MM.1S (cell line): Measurements from ENCODE around the gene RCSD1.

Experiments used
- DNase-seq: peaks from one replicate; pipeline ENCODE4 v3.0.0-alpha.2; 2015
- H2AFZ ChIP-seq: fragments of 300-600 bp; sonication (generic); 2 replicates; pipeline ENCODE4 v1.6.0; 2016; ENCODE audit warnings: antibody characterized with exemption, low read length
- H3F3A ChIP-seq: fragments of 300-600 bp; sonication (generic); 2 replicates; pipeline ENCODE4 v1.6.1; 2016; ENCODE audit warnings: mild to moderate bottlenecking, antibody characterized with exemption, low read length, moderate library complexity, mixed read lengths; ENCODE audit not compliant: insufficient read depth
- H3K27ac ChIP-seq: fragments of 300-600 bp; sonication (generic); 2 replicates; pipeline ENCODE4 v1.5.1; 2016; ENCODE audit warnings: mild to moderate bottlenecking, low read length
- H3K27me3 ChIP-seq: fragments of 300-600 bp; sonication (generic); replicated peaks from 2 replicates; pipeline ENCODE4 v1.6.0; 2016; ENCODE audit warnings: low read length; ENCODE audit not compliant: insufficient read depth
- H3K36me3 ChIP-seq: fragments of 300-600 bp; sonication (generic); replicated peaks from 2 replicates; pipeline ENCODE4 v1.6.1; 2016; ENCODE audit warnings: mild to moderate bottlenecking, low read length, mixed read lengths; ENCODE audit not compliant: insufficient read depth
- H3K4me1 ChIP-seq: fragments of 300-600 bp; sonication (generic); 2 replicates; pipeline ENCODE4 v1.6.1; 2016; ENCODE audit warnings: low read length, mixed read lengths
- H3K4me2 ChIP-seq: fragments of 300-600 bp; sonication (generic); 2 replicates; pipeline ENCODE4 v1.6.0; 2016; ENCODE audit warnings: low read depth, low read length
- H3K4me3 ChIP-seq: fragments of 300-600 bp; sonication (generic); 2 replicates; pipeline ENCODE4 v1.5.1; 2016; ENCODE audit warnings: low read length, mixed read lengths
- H3K79me2 ChIP-seq: fragments of 300-600 bp; sonication (generic); 2 replicates; pipeline ENCODE4 v1.6.1; 2016; ENCODE audit warnings: mixed run types, low read length, mixed read lengths
- H3K9ac ChIP-seq: fragments of 300-600 bp; sonication (generic); 2 replicates; pipeline ENCODE4 v1.6.1; 2016; ENCODE audit warnings: low read length, mixed read lengths
- H3K9me2 ChIP-seq: fragments of 300-600 bp; sonication (generic); replicated peaks from 2 replicates; pipeline ENCODE4 v1.6.1; 2016; ENCODE audit warnings: mild to moderate bottlenecking, low read length, mixed read lengths; ENCODE audit not compliant: insufficient read depth
- H3K9me3 ChIP-seq: fragments of 300-600 bp; sonication (generic); replicated peaks from 2 replicates; pipeline ENCODE4 v1.6.1; 2016; ENCODE audit warnings: mild to moderate bottlenecking, low read length, mixed read lengths; ENCODE audit not compliant: insufficient read depth
- H4K20me1 ChIP-seq: fragments of 300-600 bp; sonication (generic); 2 replicates; pipeline ENCODE4 v1.6.1; 2016; ENCODE audit warnings: mild to moderate bottlenecking, low read length, moderate library complexity, mixed read lengths; ENCODE audit not compliant: insufficient read depth
- EZH2 ChIP-seq: fragments of 300-600 bp; sonication (generic); optimal IDR thresholded peaks from 2 replicates; pipeline ENCODE3; 2017; ENCODE audit warnings: low read depth, mild to moderate bottlenecking, antibody characterized with exemption, low read length, mixed read lengths
- EZH2phosphoT487 ChIP-seq: fragments of 300-600 bp; sonication (generic); IDR thresholded peaks from 2 replicates; pipeline ENCODE4 v1.6.1; 2018; ENCODE audit warnings: antibody characterized with exemption, low read length
- TF ChIP-seq, protein P1 (sequence below): fragments of 300-600 bp; sonication (generic); IDR thresholded peaks from 2 replicates; pipeline ENCODE4 v1.5.1; 2016; ENCODE audit warnings: antibody characterized with exemption, low read length, mixed read lengths

The RCSD1 gene

GRCh38 chr1:167651161-167651693, 21.2 kb downstream of the RCSD1 start:
- Histone ChIP-seq H3K27me3 (no peaks in the 10 kb centered on the region), H3K4me1 (0 out of 2 replicates have a peak, but pooled peaks cover 9% of the 10 kb centered on the region), H3K79me2 (peaks cover 70% of the 10 kb centered on the region), H4K20me1 (no peaks in the 10 kb centered on the region), H2AFZ (no peak overlapping the region), H3K9ac (no peak overlapping the region), H3K27ac (no peak overlapping the region), H3K36me3 (no peaks in the 10 kb centered on the region), H3K4me3 (no peak overlapping the region), H3K9me3 (no peaks in the 10 kb centered on the region), H3K9me2 (no peaks in the 10 kb centered on the region), H3F3A (no peaks in the 10 kb centered on the region), H3K4me2 (no peak overlapping the region)
- TF ChIP-seq EZH2phosphoT487 (no peak), EZH2 (no peak)
- TF ChIP-seq, protein P1, sequence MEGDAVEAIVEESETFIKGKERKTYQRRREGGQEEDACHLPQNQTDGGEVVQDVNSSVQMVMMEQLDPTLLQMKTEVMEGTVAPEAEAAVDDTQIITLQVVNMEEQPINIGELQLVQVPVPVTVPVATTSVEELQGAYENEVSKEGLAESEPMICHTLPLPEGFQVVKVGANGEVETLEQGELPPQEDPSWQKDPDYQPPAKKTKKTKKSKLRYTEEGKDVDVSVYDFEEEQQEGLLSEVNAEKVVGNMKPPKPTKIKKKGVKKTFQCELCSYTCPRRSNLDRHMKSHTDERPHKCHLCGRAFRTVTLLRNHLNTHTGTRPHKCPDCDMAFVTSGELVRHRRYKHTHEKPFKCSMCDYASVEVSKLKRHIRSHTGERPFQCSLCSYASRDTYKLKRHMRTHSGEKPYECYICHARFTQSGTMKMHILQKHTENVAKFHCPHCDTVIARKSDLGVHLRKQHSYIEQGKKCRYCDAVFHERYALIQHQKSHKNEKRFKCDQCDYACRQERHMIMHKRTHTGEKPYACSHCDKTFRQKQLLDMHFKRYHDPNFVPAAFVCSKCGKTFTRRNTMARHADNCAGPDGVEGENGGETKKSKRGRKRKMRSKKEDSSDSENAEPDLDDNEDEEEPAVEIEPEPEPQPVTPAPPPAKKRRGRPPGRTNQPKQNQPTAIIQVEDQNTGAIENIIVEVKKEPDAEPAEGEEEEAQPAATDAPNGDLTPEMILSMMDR = no peak
- no peak for DNase-seq

- H3K27ac ChIP-seq = no peak overlapping the region
- H3K9me2 ChIP-seq = no peaks in the 10 kb centered on the region
- H3K27me3 ChIP-seq = no peaks in the 10 kb centered on the region
- no peak overlapping the region for H3K9ac ChIP-seq
- H3K36me3 ChIP-seq = no peaks in the 10 kb centered on the region
- H3F3A ChIP-seq = no peaks in the 10 kb centered on the region
- H4K20me1 ChIP-seq = no peaks in the 10 kb centered on the region
- no peak for DNase-seq
- no peaks in the 10 kb centered on the region for H3K9me3 ChIP-seq
- H2AFZ ChIP-seq = no peak overlapping the region
- no peak overlapping the region for H3K4me2 ChIP-seq
- TF ChIP-seq EZH2phosphoT487 (no peak), EZH2 (no peak)
- TF ChIP-seq, protein P1 = no peak
- H3K4me1 ChIP-seq = 0 out of 2 replicates have a peak, but pooled peaks cover 4% of the 10 kb centered on the region
- H3K4me3 ChIP-seq = no peak overlapping the region
- H3K79me2 ChIP-seq = peaks cover 77% of the 10 kb centered on the region
Measured at GRCh38 chr1:167654975-167655575, 25.0 kb downstream of the RCSD1 start.

- no peaks in the 10 kb centered on the region for H4K20me1 ChIP-seq
- H3K79me2 ChIP-seq = peaks cover 76% of the 10 kb centered on the region
- no peaks in the 10 kb centered on the region for H3K9me3 ChIP-seq
- no peaks in the 10 kb centered on the region for H3K36me3 ChIP-seq
- no peak overlapping the region for H3K4me2 ChIP-seq
- H3K4me1 ChIP-seq = no peaks in the 10 kb centered on the region
- H2AFZ ChIP-seq = no peak overlapping the region
- H3K4me3 ChIP-seq = no peak overlapping the region
- no peaks in the 10 kb centered on the region for H3K27me3 ChIP-seq
- no peak overlapping the region for H3K9ac ChIP-seq
- H3K27ac ChIP-seq = no peak overlapping the region
- H3F3A ChIP-seq = no peaks in the 10 kb centered on the region
- H3K9me2 ChIP-seq = no peaks in the 10 kb centered on the region
- DNase-seq = no peak
- TF ChIP-seq EZH2 (no peak), EZH2phosphoT487 (no peak)
- TF ChIP-seq, protein P1 = no peak
Measured at GRCh38 chr1:167656657-167657056, 26.6 kb downstream of the RCSD1 start.
